Prostate gland (tissue), 2 donors: ENCODE measurements around the gene SNTA1. TPM values are rescaled to one million over a fixed set of nuclear protein-coding genes. Genes with fewer than 3 reads are reported as not detected.
"Not testable (repeated sequence)": the region's sequence is repeated elsewhere in the genome, so short reads cannot be mapped to it uniquely, and the experiment has no call there.

Source experiments
- DNase-seq: peaks from one replicate; pipeline ENCODE4 v3.0.0-alpha.2; 2019; ENCODE audit warnings: low spot score
- H3K27ac ChIP-seq, 2 donors: fragments of 200-600 bp; sonication (generic); 2 replicates each; pipeline ENCODE4 v1.5.1; 2017 to 2019
- H3K27me3 ChIP-seq: fragments of 200-600 bp; sonication (generic); replicated peaks from 2 replicates; pipeline ENCODE4 v1.5.1; 2019; ENCODE audit not compliant: insufficient read depth
- H3K36me3 ChIP-seq, 2 donors: fragments of 200-600 bp; sonication (generic); 1 replicate in 1 of 2; 2 replicates in 1 of 2; pipeline versions ENCODE4 v1.5.1 to v1.8.1; 2017 to 2019
- H3K4me1 ChIP-seq: fragments of 200-600 bp; sonication (generic); replicated peaks from 2 replicates; pipeline ENCODE4 v1.5.1; 2019
- H3K4me3 ChIP-seq, 2 donors: fragments of 200-600 bp; sonication (generic); 2 replicates each; pipeline ENCODE4 v1.5.1; 2017 to 2019
- H3K9me3 ChIP-seq: fragments of 200-600 bp; sonication (generic); 2 replicates; pipeline ENCODE4 v1.5.1; 2017
- POLR2A ChIP-seq: fragments of 450-650 bp; IDR thresholded peaks from one replicate; pipeline ENCODE4 v1.6.1; 2016; ENCODE audit warnings: antibody characterized with exemption, mild to moderate bottlenecking
- POLR2AphosphoS5 ChIP-seq: sonication (generic); formaldehyde crosslinking; IDR thresholded peaks from one replicate; pipeline ENCODE4 v1.6.1; 2017; ENCODE audit warnings: antibody characterized with exemption
- WGBS: methylation state at CpG from one replicate; pipeline ENCODE4 v1.1.5; 2018; 5-methylcytosine and 5-hydroxymethylcytosine counted together
- intact Hi-C: fragments of 100-400 bp; cut with DNase I; formaldehyde crosslinking; loops from one replicate; pipeline ENCODE4 v1.14.2; 2022
- total RNA-seq, 2 donors: library from RNA; depleted of rRNA; stranded (reverse); fragments of >200 nt; gene quantifications; one replicate each; pipeline ENCODE4 v1.1.0, GENCODE V29; 2016
- TF ChIP-seq, protein P1 (sequence below), 4 experiments: fragments of 200-600 bp in 2 of 4; fragments of 450-650 bp in 2 of 4; sonication (generic) in 2 of 4; IDR thresholded peaks; 1 replicate in 3 of 4; 2 replicates in 1 of 4; pipeline ENCODE4 v1.5.1; 2016 to 2019; ENCODE audit warnings: antibody characterized with exemption in 4 of 4, mild to moderate bottlenecking in 2 of 4, moderate library complexity in 2 of 4

Gene SNTA1
- total RNA-seq, 2 donors from 2014 or later: 25.4 to 128 TPM

DNA sequence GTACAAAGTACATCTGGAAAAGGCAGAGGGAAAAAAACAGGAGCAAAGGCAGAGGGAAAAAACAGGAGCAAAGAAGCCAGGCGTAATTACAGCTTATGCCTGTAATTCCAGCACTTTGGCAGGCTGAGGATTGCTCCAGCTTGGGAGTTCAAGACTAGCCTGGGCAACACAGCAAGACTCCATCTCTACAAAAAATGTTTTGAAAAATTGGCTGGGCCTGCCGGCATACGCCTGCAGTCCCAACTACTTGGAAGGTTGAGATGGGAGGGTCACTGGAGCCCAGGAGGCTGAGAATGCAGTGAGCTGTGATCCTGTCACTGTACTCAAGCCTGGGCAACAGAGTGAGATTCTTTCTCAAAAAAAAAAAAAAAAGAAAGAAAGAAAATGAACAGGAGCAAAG lies 27.3 kb upstream of the SNTA1 start:
- Histone ChIP-seq H3K4me3 (no peak overlapping the region), H3K9me3 (no peaks in the 10 kb centered on the region), H3K36me3 (no peaks in the 10 kb centered on the region), H3K27ac (no peak overlapping the region), H3K4me1 (no peaks in the 10 kb centered on the region), H3K27me3 (no peaks in the 10 kb centered on the region)
- intact Hi-C loops: no loop called here
- TF ChIP-seq POLR2AphosphoS5 (no peak), POLR2A (no peak)
- TF ChIP-seq, protein P1, sequence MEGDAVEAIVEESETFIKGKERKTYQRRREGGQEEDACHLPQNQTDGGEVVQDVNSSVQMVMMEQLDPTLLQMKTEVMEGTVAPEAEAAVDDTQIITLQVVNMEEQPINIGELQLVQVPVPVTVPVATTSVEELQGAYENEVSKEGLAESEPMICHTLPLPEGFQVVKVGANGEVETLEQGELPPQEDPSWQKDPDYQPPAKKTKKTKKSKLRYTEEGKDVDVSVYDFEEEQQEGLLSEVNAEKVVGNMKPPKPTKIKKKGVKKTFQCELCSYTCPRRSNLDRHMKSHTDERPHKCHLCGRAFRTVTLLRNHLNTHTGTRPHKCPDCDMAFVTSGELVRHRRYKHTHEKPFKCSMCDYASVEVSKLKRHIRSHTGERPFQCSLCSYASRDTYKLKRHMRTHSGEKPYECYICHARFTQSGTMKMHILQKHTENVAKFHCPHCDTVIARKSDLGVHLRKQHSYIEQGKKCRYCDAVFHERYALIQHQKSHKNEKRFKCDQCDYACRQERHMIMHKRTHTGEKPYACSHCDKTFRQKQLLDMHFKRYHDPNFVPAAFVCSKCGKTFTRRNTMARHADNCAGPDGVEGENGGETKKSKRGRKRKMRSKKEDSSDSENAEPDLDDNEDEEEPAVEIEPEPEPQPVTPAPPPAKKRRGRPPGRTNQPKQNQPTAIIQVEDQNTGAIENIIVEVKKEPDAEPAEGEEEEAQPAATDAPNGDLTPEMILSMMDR (IDR thresholded peaks at IDR 0.05): no peak
- DNase-seq: no peak
- 89% methylated on average over 3 of the region's 3 CpGs for WGBS

DNA sequence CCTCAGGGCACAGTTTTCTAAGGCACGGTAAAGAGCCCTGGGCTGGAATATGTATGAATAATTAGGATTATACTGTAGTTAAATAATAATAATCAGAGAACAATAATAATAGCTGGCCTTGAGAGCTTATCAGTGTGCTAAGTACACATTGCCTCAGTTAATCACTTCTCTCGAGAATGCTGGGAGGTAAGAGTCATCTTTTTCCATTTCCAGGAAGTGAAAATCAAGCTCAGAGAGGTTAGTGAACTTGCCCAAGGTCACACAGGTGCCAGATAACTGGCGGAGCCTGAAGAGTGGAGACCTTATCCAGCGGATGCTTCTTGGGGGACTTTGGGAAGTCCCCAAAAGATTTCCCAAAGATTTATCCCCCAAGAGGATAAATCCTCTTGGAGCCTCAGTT lies 26.9 kb upstream of the SNTA1 start:
- Histone ChIP-seq H3K27ac (no peak overlapping the region), H3K27me3 (no peaks in the 10 kb centered on the region), H3K4me1 (no peaks in the 10 kb centered on the region), H3K36me3 (no peaks in the 10 kb centered on the region), H3K4me3 (no peak overlapping the region), H3K9me3 (no peaks in the 10 kb centered on the region)
- no peak for DNase-seq
- intact Hi-C loops: no loop called here
- WGBS: 71% methylated on average over 4 of the region's 4 CpGs
- TF ChIP-seq POLR2AphosphoS5 (no peak), POLR2A (no peak)
- TF ChIP-seq, protein P1 (IDR thresholded peaks at IDR 0.05): no peak

DNA sequence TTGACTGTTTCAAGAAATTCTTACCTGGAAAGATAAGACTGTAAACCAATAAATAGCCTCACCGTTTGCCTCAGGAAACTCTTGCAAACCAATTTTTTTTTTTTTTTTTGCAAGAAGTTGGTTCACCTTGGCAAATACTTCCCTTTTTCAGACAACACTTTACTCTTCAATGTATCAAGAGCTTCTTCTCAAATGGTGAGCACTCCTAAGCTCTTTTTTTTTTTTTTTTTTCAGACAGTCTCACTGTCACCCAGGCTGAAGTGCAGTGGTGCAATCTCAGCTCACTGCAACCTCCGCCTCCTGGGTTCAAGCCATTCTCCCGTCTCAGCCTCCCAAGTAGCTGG lies 22.7 kb upstream of the SNTA1 start:
- DNase-seq: no peak
- Histone ChIP-seq H3K27ac (no peak overlapping the region), H3K4me3 (no peak overlapping the region), H3K9me3 (no peaks in the 10 kb centered on the region), H3K27me3 (no peaks in the 10 kb centered on the region), H3K4me1 (no peaks in the 10 kb centered on the region), H3K36me3 (no peaks in the 10 kb centered on the region)
- intact Hi-C loops: no loop called here
- no peak for TF ChIP-seq POLR2A
- no peak for TF ChIP-seq POLR2AphosphoS5
- TF ChIP-seq, protein P1 (IDR thresholded peaks at IDR 0.05): no peak
- 80% methylated on average over 3 of the region's 3 CpGs for WGBS

DNA sequence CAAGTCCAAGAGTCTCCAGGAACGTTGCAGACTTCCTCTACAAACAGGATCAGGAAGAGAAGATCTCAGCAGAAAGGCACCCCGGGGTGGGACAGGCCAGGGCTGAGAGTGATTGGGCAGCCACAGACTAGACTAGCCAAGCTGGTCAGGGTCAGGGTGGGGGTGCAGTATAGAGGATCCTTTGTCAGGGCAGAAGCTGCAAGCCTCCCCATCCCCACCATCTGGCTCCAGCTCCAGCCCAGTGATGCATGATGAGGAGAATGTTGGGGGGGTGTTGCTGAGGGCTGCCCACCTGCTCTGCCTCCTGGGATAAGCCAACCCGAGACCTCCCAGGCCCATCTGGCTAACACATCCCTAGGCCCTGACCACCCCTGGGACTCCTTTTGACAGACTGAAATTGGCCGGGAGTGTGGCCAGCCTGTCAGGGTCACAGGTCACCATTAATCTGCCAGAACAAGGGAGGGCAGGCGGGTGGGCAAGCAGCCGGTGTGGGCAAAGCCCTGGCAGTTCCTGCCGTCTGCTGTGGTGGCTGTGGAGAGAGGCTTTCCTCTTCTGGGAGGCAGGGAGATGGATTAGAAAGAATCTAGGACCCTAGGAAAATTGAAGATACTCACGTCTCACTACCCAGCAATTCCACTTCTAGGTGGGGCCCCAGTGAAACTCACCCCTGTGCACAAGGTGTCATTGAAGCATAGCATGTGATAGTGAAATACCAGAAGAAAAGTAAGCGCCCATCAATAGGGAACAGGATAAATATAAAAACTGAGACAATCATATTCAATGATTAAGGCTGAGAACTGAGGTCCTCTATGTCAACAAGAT lies 22.1 kb upstream of the SNTA1 start:
- Histone ChIP-seq H3K4me3 (no peak overlapping the region), H3K27ac (no peak overlapping the region), H3K9me3 (no peaks in the 10 kb centered on the region), H3K36me3 (no peaks in the 10 kb centered on the region), H3K27me3 (no peaks in the 10 kb centered on the region), H3K4me1 (no peaks in the 10 kb centered on the region)
- DNase-seq: no peak
- TF ChIP-seq POLR2A (no peak), POLR2AphosphoS5 (no peak)
- TF ChIP-seq, protein P1 (IDR thresholded peaks at IDR 0.05): no peak
- intact Hi-C loops: no loop called here
- 63% methylated on average over 9 of the region's 9 CpGs for WGBS

DNA sequence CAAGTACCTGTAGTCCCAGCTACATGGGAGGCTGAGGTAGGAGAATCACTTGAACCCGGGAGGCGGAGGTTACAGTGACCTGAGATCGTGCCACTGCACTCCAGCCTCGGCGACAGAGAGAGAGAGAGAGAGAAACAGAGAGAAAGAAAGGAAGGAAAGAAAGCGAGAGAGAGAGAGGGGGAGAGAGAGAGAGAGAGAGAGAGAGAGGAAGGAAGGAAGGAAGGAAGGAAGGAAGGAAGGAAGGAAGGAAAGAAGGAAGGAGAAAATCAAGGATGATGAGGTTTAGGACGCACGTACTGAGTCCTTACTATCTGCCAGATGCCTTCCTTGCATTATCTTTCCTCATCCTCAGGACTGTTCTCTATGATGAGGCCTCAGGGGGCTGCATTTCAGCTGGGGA lies 21.2 kb upstream of the SNTA1 start:
- H3K27me3 ChIP-seq, H3K4me3 ChIP-seq, intact Hi-C loops, H3K4me1 ChIP-seq, H3K36me3 ChIP-seq, H3K27ac ChIP-seq, H3K9me3 ChIP-seq, DNase-seq: not testable (repeated sequence)
- 92% methylated on average over 8 of the region's 8 CpGs for WGBS
